ENCODE data around the gene THBS2.
"Not testable (repeated sequence)": the region's sequence is repeated elsewhere in the genome, so short reads cannot be mapped to it uniquely, and the experiment has no call there.

THBS2 gene

DNA sequence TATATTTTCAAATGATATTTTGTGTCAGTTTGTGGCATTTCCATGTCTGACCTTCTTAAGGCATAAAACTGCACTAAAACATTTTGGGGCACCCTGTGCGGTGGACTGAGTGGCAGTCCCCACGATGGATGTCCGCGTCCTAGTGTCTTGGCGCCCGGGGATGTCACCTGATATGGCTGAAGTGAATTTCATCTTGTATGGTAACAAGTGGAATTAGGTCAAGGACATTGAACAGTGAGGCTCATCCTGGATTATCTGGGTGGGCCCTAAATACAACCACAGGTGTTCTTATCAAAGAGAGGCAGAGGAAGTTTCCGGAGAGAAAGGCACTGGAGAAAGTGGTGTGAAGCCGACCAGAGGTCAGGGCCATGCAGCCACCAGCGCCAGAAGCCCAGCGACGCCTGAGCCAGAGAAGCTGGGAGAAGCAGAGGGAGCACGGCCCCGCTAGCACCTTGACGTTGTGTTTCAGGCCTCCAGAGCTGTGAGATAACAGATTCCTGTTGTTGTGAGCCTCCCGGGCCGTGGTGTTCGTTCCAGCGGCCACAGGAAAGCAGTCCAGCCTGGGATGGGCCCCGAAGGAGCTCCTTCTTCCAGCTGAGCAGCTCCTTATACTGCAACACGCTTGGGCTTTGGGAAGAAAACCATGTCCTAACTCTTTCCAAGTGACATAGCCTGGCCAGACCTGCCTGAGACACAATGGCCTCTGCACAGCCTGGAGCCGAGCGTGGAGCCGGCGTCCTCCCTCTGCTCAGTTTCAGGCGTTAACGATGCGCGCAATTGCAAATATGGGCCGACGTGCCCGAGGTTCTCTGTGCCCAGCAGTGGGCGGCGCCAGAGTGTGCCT, 22.5 kb downstream of the THBS2 start:
- DNase-seq (ENCODE audit: low read depth) = no peak

GRCh38 chr6:169230322-169230665, 23.4 kb downstream of the THBS2 start:
- no peak for DNase-seq (ENCODE audit: low read depth)

DNA sequence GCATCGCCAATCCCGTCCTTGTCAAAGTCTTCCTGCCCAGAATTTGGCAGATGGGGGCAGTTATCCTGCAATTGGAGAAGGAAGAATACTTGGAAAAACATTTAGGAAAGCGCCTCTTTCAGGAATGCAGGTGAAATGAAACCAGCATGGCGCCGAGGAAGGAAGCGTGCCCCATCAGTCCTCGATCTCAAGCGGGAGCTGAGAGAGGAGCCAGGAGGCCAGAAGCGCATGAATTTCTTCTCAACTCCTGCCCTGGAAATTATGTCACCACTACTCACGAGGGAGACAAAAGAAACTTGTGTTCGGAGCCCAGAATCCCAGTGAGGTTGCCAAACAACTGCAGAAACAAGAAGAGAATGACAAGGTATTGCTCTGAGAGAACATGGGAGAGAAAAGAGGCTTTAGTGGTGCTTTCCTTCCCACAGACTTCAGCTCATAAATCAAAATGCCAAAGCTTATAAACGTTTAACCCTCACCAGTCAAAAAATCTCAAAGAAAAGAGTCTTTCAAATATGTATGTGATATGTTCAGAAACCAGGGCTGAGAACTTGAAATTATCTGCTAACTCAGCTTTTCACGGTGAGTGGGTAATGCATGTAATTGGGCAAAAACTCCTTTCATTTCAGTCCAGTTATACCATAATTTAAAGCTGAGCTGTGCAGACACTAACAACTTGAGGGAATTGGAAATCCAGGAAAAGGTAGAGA, 23.9 kb downstream of the THBS2 start:
- DNase-seq (ENCODE audit: low read depth) = no peak

GRCh38 chr6:169227116-169227515, 26.5 kb downstream of the THBS2 start:
- no peak for DNase-seq (ENCODE audit: low read depth)

GRCh38 chr6:169225887-169226286, 27.8 kb downstream of the THBS2 start:
- DNase-seq (ENCODE audit: low read depth) = no peak

GRCh38 chr6:169225131-169225576, 28.5 kb downstream of the THBS2 start:
- no peak for DNase-seq (ENCODE audit: low read depth)

GRCh38 chr6:169224716-169225115, 28.9 kb downstream of the THBS2 start:
- DNase-seq (ENCODE audit: low read depth) = no peak

DNA sequence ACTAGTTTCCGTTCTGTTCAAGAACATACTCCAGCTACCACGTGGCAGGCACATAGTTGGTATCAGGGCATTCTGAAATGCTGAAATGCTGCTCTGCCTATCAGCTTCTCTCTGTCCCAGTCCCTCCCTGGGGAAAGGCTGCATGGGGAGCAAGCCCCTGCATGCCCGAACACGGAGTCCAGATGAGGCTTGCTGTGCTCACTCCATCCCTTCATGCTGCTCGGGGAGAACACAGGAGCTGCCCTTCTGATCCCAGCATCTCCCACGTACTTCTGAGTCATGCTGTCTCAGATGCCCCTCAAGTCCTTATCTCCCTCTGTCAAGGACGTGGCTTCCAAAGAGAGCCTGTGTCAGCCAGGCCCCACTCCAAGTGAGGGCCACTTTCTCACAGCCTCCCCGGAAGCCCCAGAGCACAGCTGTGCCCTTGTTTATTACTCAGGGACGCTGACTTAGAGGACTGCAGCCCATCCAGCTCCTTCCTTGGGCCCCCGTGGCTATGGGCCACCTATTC, 29.4 kb downstream of the THBS2 start:
- DNase-seq (ENCODE audit: low read depth) = no peak

- no peak for DNase-seq (ENCODE audit: low read depth)
These were observed 30.6 kb downstream of the THBS2 start for GRCh38 chr6:169223006-169223405.

DNA sequence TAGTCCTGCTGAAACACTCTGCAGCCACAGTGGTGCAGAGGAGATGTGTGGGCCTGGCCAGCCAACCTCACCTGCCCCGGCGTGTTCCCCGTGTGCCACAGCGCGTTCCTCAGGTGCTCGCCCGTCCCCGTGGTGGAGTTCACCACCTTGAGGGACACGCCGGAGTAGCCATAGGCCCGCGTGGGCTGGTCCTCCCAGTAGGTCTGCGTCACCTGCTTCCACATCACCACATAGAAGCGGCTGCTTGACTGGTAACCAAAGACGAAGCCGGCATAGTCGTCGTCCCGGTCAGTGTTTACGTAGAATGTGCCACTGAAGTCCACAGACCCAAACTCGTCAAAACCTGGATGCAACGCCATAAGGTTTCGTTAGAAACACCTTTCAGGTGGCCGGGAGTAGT, 31.5 kb downstream of the THBS2 start:
- DNase-seq (ENCODE audit: low read depth) = no peak

DNA sequence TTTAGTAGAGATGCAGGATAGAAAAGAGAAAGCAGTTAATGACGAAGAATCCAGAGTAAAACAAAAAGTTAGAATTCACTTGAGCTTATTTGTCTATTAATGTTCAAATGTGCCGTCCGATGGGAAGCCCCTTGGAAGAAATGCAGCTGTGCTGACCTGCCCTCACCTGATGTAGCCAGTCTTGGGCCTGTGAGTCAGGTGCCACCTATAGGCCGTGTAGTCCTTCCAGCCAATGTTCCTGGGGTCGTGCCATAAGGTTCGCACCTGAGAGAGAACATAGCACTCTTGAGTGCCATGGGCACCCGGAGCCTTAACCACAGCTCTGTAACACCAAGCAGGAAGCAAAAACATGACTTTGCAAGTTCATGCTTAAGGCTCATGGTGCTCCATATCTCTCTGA, 32.4 kb downstream of the THBS2 start:
- no peak for DNase-seq (ENCODE audit: low read depth)

DNA sequence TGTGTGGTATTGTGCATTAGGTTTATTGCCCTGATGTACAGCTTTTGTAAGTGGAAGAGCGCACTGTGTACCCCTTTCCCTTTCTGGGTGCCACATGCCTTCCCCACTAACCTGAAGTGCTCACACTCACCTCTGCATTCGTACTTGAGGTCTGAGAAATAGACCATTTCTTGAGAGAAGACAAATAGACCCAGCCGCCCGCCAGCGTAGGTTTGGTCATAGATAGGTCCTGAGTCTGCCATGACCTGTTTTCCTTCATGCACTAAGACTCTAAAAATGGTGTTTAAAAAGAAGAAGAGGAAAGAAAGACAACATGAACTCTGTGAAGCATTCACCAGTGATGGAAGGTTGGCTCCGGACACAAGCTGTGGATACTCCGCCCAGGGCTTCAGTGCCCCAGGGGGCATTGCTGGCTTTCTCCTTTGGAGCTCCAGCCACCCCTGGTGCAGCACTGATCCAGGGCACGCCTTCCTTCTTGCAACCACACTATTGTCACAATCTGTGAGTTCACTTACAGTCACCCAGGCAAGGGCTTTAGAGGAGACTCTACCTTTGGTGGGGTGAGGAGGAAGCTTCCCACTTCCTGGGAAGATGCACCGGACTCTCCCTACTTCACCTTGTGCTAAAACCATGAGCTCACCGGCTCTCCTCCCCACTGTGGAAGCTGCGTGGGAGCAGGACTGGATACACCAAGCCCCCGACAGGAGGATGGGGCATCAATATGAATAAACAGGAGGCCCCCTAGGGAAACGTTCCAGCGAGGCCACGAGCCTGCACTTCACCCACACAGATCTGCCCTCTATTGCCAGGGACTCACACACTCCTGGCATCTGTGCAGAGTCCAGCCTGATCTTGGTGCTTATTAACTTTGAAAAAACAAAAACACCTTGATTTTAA, 33.3 kb downstream of the THBS2 start:
- DNase-seq (ENCODE audit: low read depth) = no peak

GRCh38 chr6:169217972-169218371, 35.7 kb downstream of the THBS2 start:
- DNase-seq (ENCODE audit: low read depth) = no peak

DNA sequence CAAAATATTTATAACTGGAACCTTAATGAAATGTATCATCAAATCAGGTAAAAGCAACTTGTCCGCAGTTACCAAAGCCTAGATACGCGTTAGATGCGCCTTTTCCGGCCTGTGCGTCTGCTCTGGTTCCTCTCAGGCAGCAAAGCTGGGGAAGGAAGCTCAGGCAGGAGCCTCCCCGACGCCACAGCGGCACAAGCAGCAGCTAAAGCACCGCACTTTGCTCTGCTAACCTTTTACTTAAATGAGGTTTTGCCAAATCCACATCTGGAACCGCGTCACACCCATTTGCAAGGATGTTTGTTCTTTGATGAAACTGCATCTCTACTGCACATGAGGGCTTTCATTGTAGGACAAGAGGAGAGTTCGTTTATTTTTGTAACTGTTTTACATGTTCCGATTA, 36.8 kb downstream of the THBS2 start:
- DNase-seq (ENCODE audit: low read depth) = no peak

DNA sequence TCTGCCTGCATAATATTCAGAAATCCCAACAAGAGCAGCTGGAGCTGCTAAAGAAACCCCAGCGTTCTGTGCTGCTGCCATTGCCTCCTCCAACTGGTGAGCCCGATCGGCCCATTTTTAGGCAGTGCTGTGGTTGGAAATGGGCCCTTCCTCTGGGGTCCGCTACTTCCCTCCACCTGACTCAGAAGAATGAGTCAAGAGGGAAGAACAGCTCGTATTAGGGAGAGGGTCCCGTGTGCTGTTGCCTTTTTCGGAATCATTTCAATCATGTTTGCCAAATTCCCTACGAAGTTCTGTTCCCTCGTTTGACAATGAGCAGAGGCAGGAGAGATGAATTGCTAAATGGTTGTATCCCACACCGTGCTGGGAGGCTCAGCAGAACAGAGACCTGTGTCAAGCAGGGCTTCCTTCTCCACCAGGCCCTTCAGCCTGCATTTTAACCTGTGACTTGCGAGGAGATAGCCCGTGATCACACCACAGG, 38.4 kb downstream of the THBS2 start:
- no peak for DNase-seq (ENCODE audit: low read depth)

GRCh38 chr6:169214789-169215188, 38.9 kb downstream of the THBS2 start:
- not testable (repeated sequence) for DNase-seq (ENCODE audit: low read depth)

DNA sequence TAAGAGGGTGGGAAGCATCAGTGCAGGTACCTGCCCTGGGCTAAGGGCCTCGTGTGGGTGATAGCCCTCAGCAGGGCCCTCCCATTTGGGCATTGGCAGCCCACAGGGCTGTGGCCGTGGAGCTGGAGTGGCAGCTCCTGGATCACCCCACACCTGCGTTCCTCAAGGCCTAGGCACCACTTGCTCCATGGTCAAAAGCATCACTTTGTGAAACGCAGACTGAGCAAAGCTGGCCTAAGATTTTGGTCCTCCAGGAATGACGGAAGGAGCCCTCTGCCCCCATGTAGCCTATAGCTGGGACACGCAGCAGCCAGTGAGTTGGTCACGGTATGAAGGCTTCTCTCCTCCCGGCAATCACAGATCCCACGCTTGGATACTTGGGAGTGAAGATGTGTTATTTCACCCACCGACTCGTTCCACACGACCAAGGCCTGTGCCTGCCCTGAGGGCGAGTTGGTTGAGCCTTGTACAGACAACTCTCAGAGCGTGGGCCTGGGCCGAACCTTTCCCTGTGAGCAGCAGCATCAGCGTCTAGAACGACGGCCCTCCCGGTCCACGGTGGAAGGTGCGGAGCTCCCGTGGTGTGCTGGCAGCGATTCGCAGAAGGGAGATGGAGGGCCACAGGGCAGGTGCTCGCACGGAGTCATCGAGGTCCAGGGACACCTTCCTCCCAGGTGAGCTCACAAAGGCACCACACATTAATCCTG, 39.7 kb downstream of the THBS2 start:
- no peak for DNase-seq (ENCODE audit: low read depth)

- peak; percentile 81 for DNase-seq (ENCODE audit: low read depth)
These were observed 40.5 kb downstream of the THBS2 start for GRCh38 chr6:169212897-169213813.

DNA sequence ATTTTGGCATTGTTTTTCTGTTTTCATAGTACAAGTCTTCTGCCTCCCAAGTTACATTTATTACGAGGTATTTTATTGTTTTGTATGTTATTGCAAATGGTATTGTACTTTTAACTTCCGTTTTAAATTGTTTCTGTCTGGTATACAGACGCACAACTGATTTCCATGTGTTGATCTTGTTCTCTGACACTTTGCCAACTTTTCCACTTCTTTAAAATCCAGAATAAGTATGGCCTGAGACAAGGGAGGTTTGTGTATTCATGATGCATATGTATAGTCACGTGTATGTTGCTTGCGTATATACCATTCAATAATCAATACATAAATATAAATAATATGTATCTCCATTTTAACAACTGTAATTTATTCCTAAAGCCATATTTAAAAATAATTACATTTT, 41.2 kb downstream of the THBS2 start:
- DNase-seq (ENCODE audit: low read depth) = no peak

GRCh38 chr6:169211881-169212280, 41.8 kb downstream of the THBS2 start:
- DNase-seq (ENCODE audit: low read depth) = no peak

Data from activated gamma-delta T cell treated with anti-CD3 and anti-CD28 coated beads, Interleukin-2, amount 50 U/mL, for 16 hours (primary cell).